Natural killer cell (primary cell): ENCODE measurements around the gene PCCA. TPM values are rescaled to one million over a fixed set of nuclear protein-coding genes. Genes with fewer than 3 reads are reported as not detected.

Source experiments
- ATAC-seq, 3 donors: fragments of 150-1000 bp in 2 of 3; fragments of 200-7000 bp in 1 of 3; cut with Tn5 transposase; 1 replicate in 1 of 3; 2 replicates in 2 of 3; pipeline ENCODE4 v1.10.0; 2021; ENCODE audit warnings: mild to moderate bottlenecking in 2 of 3, moderate library complexity in 2 of 3
- DNase-seq, 2 donors: peaks; one replicate each; pipeline versions ENCODE4 v3.0.0 to v3.0.0-alpha.2; 2013 to 2021; ENCODE audit warnings: mixed read lengths in 1 of 2
- H3K27ac ChIP-seq: one replicate; pipeline ENCODE4 v1.5.1; 2013; ENCODE audit warnings: mild to moderate bottlenecking, low read length
- H3K27me3 ChIP-seq: one replicate; pipeline ENCODE4 v1.6.1; 2013; ENCODE audit warnings: low read length; ENCODE audit not compliant: control insufficient read depth, insufficient read depth
- H3K36me3 ChIP-seq: one replicate; pipeline ENCODE4 v1.6.1; 2013; ENCODE audit warnings: low read length; ENCODE audit not compliant: control insufficient read depth, insufficient read depth
- H3K4me1 ChIP-seq: one replicate; pipeline ENCODE4 v1.6.1; 2013; ENCODE audit warnings: low read length; ENCODE audit not compliant: control insufficient read depth, insufficient read depth
- H3K4me3 ChIP-seq: one replicate; pipeline ENCODE4 v1.5.1; 2013; ENCODE audit warnings: low read length
- H3K9me3 ChIP-seq: one replicate; pipeline ENCODE4 v1.6.1; 2013; ENCODE audit warnings: low read length; ENCODE audit not compliant: control insufficient read depth, insufficient read depth
- H3K27ac Mint-ChIP-seq, 2 donors: one replicate each; pipeline ENCODE4 v1.8.0; 2022; ENCODE audit warnings: mild to moderate bottlenecking in 2 of 2, mixed read lengths in 2 of 2, moderate library complexity in 1 of 2
- H3K27me3 Mint-ChIP-seq, 2 donors: one replicate each; pipeline ENCODE4 v1.8.0; 2022; ENCODE audit warnings: low read depth in 2 of 2, mixed read lengths in 2 of 2
- H3K36me3 Mint-ChIP-seq: one replicate; pipeline ENCODE4 v1.8.0; 2022; ENCODE audit warnings: mixed read lengths
- H3K4me1 Mint-ChIP-seq, 2 donors: one replicate each; pipeline ENCODE4 v1.8.0; 2022; ENCODE audit warnings: mixed read lengths in 2 of 2
- H3K4me3 Mint-ChIP-seq: one replicate; pipeline ENCODE4 v1.8.0; 2022; ENCODE audit warnings: mild to moderate bottlenecking, moderate library complexity, mixed read lengths
- H3K9me3 Mint-ChIP-seq, 2 donors: one replicate each; pipeline ENCODE4 v1.8.0; 2022; ENCODE audit warnings: mixed read lengths in 2 of 2
- CTCF ChIP-seq: fragments of 200-600 bp; IDR thresholded peaks from one replicate; pipeline ENCODE4 v1.8.0; 2022; ENCODE audit warnings: antibody characterized with exemption
- WGBS: methylation state at CpG from one replicate; pipeline ENCODE4 v1.1.7; 2013; ENCODE audit warnings: missing lambda C conversion rate; ENCODE audit not compliant: insufficient coverage; 5-methylcytosine and 5-hydroxymethylcytosine counted together
- intact Hi-C: fragments of 100-400 bp; cut with micrococcal nuclease; formaldehyde crosslinking; loops from one replicate; pipeline ENCODE4 v1.14.2; 2022
- total RNA-seq, 4 donors: library from RNA; stranded (reverse); fragments of 120-200 nt in 1 of 4; gene quantifications; one replicate each; pipeline versions ENCODE4 v1.2.3 to v1.2.4, GENCODE V29; 2013 to 2022

PCCA gene
- total RNA-seq, 3 donors from 2014 or later (not counting 1 experiment from before 2014, with no cell fraction given), result 25.5 to 28.5 (median 28.2) TPM

- WGBS, result 20% methylated on average over 1 of the region's 2 CpGs
- H3K36me3 ChIP-seq, result no peaks in the 10 kb centered on the region
These were observed 252.0 kb downstream of the PCCA start for GRCh38 chr13:100340865-100341264.

GRCh38 chr13:100341327-100341726, 252.4 kb downstream of the PCCA start:
- H3K27ac Mint-ChIP-seq, result peak overlapping the region in 1 of 2 donors; percentile 72
- no peaks in the 10 kb centered on the region for H3K9me3 Mint-ChIP-seq
- peaks cover 6% of the 10 kb centered on the region for H3K36me3 Mint-ChIP-seq
- WGBS, result 68% methylated on average over 6 of the region's 6 CpGs
- H3K4me3 ChIP-seq, result no peak overlapping the region
- intact Hi-C loops, result no loop called here
- ATAC-seq (peak in 1 of 3 donors; percentile 25), DNase-seq (no peak)
- TF ChIP-seq CTCF, result no peak
- peaks cover 18 to 20% of the 10 kb centered on the region in 2 donors for H3K4me1 Mint-ChIP-seq
- no peaks in the 10 kb centered on the region for H3K27me3 ChIP-seq
- H3K9me3 ChIP-seq, result no peaks in the 10 kb centered on the region
- peak overlapping the region; percentile 74 for H3K4me3 Mint-ChIP-seq
- no peaks in the 10 kb centered on the region for H3K27me3 Mint-ChIP-seq
- no peak overlapping the region for H3K27ac ChIP-seq
- H3K36me3 ChIP-seq, result no peaks in the 10 kb centered on the region
- H3K4me1 ChIP-seq, result peaks cover 4% of the 10 kb centered on the region

More at GRCh38 chr13:100340865-100341264, 252.0 kb downstream of the PCCA start:
- no peaks in the 10 kb centered on the region for H3K27me3 Mint-ChIP-seq
- Histone ChIP-seq H3K27ac (no peak overlapping the region), H3K4me3 (no peak overlapping the region), H3K9me3 (no peaks in the 10 kb centered on the region), H3K4me1 (peaks cover 4% of the 10 kb centered on the region), H3K27me3 (no peaks in the 10 kb centered on the region)
- peaks cover 1% of the 10 kb centered on the region for H3K36me3 Mint-ChIP-seq
- peak overlapping the region; percentile 74 for H3K4me3 Mint-ChIP-seq
- DNase-seq (no peak), ATAC-seq (peak in 1 of 3 donors; percentile 52)
- no peaks in the 10 kb centered on the region for H3K9me3 Mint-ChIP-seq
- H3K4me1 Mint-ChIP-seq, result peaks cover 18 to 20% of the 10 kb centered on the region in 2 donors
- intact Hi-C loops, result no loop called here
- no peak for TF ChIP-seq CTCF
- peak overlapping the region; percentile 61 to 72 for H3K27ac Mint-ChIP-seq

- ATAC-seq, result no peak
- no peaks in the 10 kb centered on the region for H3K27me3 Mint-ChIP-seq
- H3K4me3 Mint-ChIP-seq, result no peak overlapping the region
- H3K4me1 Mint-ChIP-seq, result peaks cover 18 to 20% of the 10 kb centered on the region in 2 donors
- H3K27me3 ChIP-seq, result no peaks in the 10 kb centered on the region
- H3K9me3 ChIP-seq, result no peaks in the 10 kb centered on the region
- H3K27ac Mint-ChIP-seq, result no peak overlapping the region
- no peaks in the 10 kb centered on the region for H3K9me3 Mint-ChIP-seq
- intact Hi-C loops, result no loop called here
- DNase-seq, result no peak
- no peak for TF ChIP-seq CTCF
- no peaks in the 10 kb centered on the region for H3K36me3 ChIP-seq
- no peak overlapping the region for H3K4me3 ChIP-seq
- peaks cover 4% of the 10 kb centered on the region for H3K4me1 ChIP-seq
- H3K36me3 Mint-ChIP-seq, result peaks cover 7% of the 10 kb centered on the region
- WGBS, result 94% methylated on average over 4 of the region's 4 CpGs
- H3K27ac ChIP-seq, result no peak overlapping the region
These were observed 255.7 kb downstream of the PCCA start for GRCh38 chr13:100344544-100344943.

- 95% methylated on average over 3 of the region's 3 CpGs for WGBS
- DNase-seq (no peak), ATAC-seq (no peak)
- H3K9me3 ChIP-seq, result no peaks in the 10 kb centered on the region
- H3K36me3 ChIP-seq, result no peaks in the 10 kb centered on the region
- TF ChIP-seq CTCF, result no peak
- H3K27ac ChIP-seq, result no peak overlapping the region
- no peaks in the 10 kb centered on the region for H3K4me1 Mint-ChIP-seq
- no peaks in the 10 kb centered on the region for H3K27me3 ChIP-seq
- intact Hi-C loops, result no loop called here
- H3K4me3 Mint-ChIP-seq, result no peak overlapping the region
- H3K4me1 ChIP-seq, result no peaks in the 10 kb centered on the region
- H3K27me3 Mint-ChIP-seq, result no peaks in the 10 kb centered on the region
- no peak overlapping the region for H3K27ac Mint-ChIP-seq
- peaks cover 7% of the 10 kb centered on the region for H3K36me3 Mint-ChIP-seq
- no peak overlapping the region for H3K4me3 ChIP-seq
- H3K9me3 Mint-ChIP-seq, result no peaks in the 10 kb centered on the region
These were observed 259.1 kb downstream of the PCCA start for GRCh38 chr13:100347968-100348367.
